ENCODE data around the gene RGS3. TPM values are rescaled to one million over a fixed set of nuclear protein-coding genes. Genes with fewer than 3 reads are reported as not detected.
A peak's percentile ranks its signal among the peaks of the same experiment; 100 is the strongest.

RGS3 gene
- total RNA-seq, 2 donors from 2014 or later: 112 to 184 TPM

DNA sequence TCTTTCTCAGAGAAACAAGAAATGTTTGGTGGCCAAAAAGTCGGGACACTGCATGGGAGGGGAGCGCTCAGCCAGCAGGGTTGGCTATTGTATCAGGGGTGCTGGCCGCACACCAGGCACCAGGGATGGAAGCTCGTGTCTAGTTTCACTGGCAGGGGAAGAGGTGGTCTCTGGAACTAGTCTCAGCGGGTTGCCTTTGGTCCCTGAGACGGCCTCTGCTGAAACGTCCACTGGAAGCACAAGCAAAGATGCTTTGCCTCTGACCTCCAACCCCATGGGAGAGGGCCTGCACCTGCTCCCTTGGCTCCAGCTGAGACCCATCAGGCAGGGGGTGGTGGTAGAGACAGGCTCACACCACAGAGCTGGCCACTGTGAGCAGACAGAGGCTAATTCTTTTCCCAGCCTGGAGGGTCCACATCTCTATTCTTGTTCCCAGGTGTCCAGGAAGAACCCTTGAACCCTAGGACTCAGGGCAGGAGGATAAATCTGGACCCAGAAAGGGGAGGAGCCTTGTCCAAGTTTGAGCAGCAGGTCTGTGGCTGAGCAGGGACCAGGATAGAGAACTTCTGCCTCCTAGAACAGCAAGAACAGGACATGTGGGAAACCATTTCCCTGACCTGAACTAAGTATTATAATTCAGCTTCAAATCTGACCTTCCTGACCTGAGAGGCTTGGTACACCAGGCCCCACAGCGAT lies 102.6 kb downstream of the RGS3 start:
- H3K4me1 ChIP-seq: peaks cover 0 to 73% of the 10 kb centered on the region in 2 donors
- peak overlapping the region in 1 of 2 donors; percentile 47 for H3K4me3 ChIP-seq
- DNase-seq (ENCODE audit: low spot score): no peak

DNA sequence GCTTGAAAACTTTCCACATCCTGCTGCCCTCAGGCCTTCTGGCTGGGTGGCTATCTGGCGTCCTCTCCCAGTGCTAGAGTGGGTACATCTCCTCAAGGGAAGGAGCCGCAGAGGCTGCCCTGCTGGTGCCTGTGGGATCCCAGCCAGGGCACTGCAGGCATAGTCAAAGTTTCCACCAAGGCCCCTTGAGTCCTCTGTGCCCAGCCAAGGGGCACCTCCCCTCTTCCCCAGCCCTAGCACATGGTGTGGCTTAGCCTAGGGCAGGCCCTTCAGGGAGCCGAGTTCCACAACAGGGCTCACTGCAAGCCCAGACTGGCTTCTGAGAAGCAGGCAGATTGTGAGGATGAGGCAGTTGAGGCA lies 103.2 kb downstream of the RGS3 start:
- Histone ChIP-seq H3K27me3 (no peaks in the 10 kb centered on the region), H3K36me3 (no peaks in the 10 kb centered on the region), H3K4me3 (no peak overlapping the region), H3K9me3 (no peaks in the 10 kb centered on the region), H3K4me1 (peaks cover 0 to 74% of the 10 kb centered on the region in 2 donors), H3K27ac (peak overlapping the region; percentile 87 to 88)
- TF ChIP-seq, protein P1, sequence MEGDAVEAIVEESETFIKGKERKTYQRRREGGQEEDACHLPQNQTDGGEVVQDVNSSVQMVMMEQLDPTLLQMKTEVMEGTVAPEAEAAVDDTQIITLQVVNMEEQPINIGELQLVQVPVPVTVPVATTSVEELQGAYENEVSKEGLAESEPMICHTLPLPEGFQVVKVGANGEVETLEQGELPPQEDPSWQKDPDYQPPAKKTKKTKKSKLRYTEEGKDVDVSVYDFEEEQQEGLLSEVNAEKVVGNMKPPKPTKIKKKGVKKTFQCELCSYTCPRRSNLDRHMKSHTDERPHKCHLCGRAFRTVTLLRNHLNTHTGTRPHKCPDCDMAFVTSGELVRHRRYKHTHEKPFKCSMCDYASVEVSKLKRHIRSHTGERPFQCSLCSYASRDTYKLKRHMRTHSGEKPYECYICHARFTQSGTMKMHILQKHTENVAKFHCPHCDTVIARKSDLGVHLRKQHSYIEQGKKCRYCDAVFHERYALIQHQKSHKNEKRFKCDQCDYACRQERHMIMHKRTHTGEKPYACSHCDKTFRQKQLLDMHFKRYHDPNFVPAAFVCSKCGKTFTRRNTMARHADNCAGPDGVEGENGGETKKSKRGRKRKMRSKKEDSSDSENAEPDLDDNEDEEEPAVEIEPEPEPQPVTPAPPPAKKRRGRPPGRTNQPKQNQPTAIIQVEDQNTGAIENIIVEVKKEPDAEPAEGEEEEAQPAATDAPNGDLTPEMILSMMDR (IDR thresholded peaks at IDR 0.05): no peak
- no peak for DNase-seq (ENCODE audit: low spot score)

More for the DNA sequence above, 102.6 kb downstream of the RGS3 start:
- no peaks in the 10 kb centered on the region for H3K9me3 ChIP-seq
- TF ChIP-seq, protein P1 (IDR thresholded peaks at IDR 0.05): no peak
- H3K27me3 ChIP-seq: no peaks in the 10 kb centered on the region
- no peaks in the 10 kb centered on the region for H3K36me3 ChIP-seq
- H3K27ac ChIP-seq: peak overlapping the region; percentile 87 to 88

DNA sequence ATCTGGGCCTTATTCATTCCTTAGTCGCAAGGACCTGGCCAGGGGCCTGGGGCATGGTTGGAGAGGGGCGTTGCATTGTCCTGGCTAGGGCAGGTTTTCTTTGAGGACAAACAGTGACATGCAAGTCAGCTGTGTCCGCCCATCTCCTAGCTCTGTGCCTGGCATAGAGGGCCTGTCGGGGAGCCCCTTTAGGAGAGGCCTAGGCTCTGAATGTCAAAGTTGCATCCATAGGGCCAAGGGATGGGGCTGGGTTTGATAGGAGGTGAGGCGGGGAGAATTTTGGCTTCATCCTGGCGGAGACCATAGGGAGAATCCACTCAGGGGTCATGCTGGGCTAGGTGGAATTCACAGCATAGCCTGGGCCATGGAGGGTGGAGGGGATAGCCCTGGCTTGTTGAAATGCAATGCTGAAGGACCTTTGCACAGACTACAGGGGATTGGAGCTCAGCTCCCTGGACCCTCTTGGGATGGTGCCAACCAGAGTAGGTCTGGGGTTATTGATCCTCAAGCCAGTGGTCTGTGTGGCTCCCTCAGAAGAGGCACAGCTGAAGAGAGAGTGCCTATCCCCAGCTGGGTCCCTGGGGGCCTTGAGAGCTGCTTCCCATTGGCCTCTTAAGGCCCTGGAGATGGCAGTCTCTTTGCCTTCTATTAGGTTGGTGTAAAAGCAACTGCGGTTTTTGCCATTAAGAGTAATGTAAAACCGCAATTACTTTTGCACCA lies 104.0 kb downstream of the RGS3 start:
- H3K9me3 ChIP-seq: no peaks in the 10 kb centered on the region
- no peak overlapping the region for H3K4me3 ChIP-seq
- H3K36me3 ChIP-seq: no peaks in the 10 kb centered on the region
- H3K4me1 ChIP-seq: peaks cover 0 to 82% of the 10 kb centered on the region in 2 donors
- DNase-seq (ENCODE audit: low spot score): no peak
- TF ChIP-seq, protein P1 (IDR thresholded peaks at IDR 0.05): no peak
- peak overlapping the region in 1 of 2 donors; percentile 63 for H3K27ac ChIP-seq
- no peaks in the 10 kb centered on the region for H3K27me3 ChIP-seq

DNA sequence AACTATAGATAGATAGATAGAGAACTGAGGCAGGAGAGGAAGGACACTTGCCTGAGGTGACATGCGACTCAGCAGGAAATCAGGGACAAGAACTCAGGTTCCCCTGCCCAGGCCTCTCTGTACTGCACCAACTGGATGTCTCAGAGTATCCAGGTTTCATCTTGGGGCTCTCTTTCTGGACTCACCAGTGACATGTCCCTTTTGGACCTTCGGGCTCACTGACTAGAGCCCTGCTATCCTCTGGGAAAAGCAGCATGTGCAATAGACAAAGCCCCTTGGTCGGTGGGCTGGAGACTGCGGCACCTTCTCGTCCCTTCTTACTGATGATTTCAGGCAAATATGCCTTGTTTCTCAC lies 104.5 kb downstream of the RGS3 start:
- no peak for DNase-seq (ENCODE audit: low spot score)
- Histone ChIP-seq H3K27me3 (no peaks in the 10 kb centered on the region), H3K4me1 (peaks cover 0 to 82% of the 10 kb centered on the region in 2 donors), H3K9me3 (no peaks in the 10 kb centered on the region), H3K36me3 (no peaks in the 10 kb centered on the region), H3K27ac (peak overlapping the region in 1 of 2 donors; percentile 63), H3K4me3 (no peak overlapping the region)
- TF ChIP-seq, protein P1 (IDR thresholded peaks at IDR 0.05): no peak

DNA sequence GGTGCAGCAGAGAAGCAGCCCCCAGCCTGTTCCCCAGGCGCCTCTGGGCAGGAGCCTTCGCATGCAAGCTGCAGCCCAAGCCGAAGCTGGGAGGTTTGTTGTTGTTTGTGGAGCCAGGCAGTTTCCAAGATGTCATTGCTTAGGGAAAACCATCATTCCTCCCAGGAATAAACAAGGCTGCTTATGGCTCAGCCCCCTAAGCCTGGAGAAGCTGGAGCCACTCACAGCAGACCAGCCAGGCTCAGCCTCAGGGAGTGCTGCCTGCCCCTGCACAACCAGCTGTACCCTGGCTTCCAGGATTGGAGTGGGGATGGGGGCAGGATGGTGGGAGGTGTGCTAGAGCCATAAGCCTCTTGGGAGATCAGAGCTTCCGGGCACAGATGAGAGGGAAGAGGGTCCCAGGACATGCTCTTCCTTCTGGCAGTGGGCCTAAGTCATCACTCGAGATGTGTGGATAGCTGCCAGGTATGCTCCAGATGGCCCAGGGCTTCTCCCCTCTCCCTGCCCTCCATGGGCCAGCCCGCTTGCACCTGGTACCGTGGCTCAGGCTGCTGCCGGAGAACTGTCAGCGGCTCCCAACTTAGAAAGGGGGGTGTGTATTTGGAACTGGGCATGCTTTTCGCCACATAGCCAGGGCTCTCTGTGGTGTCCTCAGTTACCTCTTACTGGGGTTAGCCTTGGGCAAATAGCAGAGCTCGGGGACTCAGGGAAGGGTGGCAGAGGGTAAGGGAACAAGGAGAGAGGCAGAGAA lies 105.2 kb downstream of the RGS3 start:
- no peak for DNase-seq (ENCODE audit: low spot score)
- no peak overlapping the region for H3K4me3 ChIP-seq
- TF ChIP-seq, protein P1 (IDR thresholded peaks at IDR 0.05): no peak
- H3K9me3 ChIP-seq: no peaks in the 10 kb centered on the region
- peaks cover 0 to 82% of the 10 kb centered on the region in 2 donors for H3K4me1 ChIP-seq
- H3K27ac ChIP-seq: peak overlapping the region; percentile 30 to 63
- H3K36me3 ChIP-seq: no peaks in the 10 kb centered on the region
- no peaks in the 10 kb centered on the region for H3K27me3 ChIP-seq
